NB4 (cell line): ENCODE measurements around the gene RAB8A.

Experiments
- POLR2A ChIP-seq: IDR thresholded peaks from 2 replicates; pipeline ENCODE4 v1.6.1; 2011; ENCODE audit warnings: mild to moderate bottlenecking; ENCODE audit not compliant: insufficient read length; ENCODE audit errors: extremely low read depth
- TF ChIP-seq, protein P1 (sequence below): IDR thresholded peaks from one replicate; pipeline ENCODE4 v1.5.1; 2012; ENCODE audit warnings: low read depth, low read length

DNA sequence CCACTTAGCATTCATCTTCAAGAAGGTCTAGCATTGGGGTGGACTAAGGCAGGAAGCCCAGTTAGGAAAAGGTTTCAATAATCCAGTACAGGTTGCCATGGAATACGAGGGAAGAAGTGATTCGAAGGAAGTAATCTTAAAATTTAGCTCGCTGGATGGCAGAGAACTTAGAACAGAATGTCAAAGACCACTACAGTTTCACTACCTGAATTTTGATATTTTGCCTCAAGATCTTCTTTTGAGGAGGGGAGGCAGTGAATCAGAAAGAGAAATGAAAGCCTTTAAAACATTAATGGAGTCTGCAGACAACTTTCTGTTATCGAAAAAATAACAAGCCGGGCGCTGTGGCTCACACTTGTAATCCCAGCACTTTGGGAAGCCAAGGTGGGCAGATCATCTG lies 7.0 kb upstream of the RAB8A start:
- no peak for TF ChIP-seq POLR2A
- TF ChIP-seq, protein P1, sequence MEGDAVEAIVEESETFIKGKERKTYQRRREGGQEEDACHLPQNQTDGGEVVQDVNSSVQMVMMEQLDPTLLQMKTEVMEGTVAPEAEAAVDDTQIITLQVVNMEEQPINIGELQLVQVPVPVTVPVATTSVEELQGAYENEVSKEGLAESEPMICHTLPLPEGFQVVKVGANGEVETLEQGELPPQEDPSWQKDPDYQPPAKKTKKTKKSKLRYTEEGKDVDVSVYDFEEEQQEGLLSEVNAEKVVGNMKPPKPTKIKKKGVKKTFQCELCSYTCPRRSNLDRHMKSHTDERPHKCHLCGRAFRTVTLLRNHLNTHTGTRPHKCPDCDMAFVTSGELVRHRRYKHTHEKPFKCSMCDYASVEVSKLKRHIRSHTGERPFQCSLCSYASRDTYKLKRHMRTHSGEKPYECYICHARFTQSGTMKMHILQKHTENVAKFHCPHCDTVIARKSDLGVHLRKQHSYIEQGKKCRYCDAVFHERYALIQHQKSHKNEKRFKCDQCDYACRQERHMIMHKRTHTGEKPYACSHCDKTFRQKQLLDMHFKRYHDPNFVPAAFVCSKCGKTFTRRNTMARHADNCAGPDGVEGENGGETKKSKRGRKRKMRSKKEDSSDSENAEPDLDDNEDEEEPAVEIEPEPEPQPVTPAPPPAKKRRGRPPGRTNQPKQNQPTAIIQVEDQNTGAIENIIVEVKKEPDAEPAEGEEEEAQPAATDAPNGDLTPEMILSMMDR: no peak
